NCI-H1092 treated with DMSO at 0.1 percent for 48 hours (cell line): ENCODE data around the gene PDE9A.

ENCODE experiments used
- DNase-seq: peaks from one replicate; lab custom pipeline; 2025; lab: John Stamatoyannopoulos, UW

Gene PDE9A

GRCh38 chr21:42757826-42758655 lies 104.6 kb downstream of the PDE9A start:
- DNase-seq: no peak

GRCh38 chr21:42758721-42759593 lies 105.5 kb downstream of the PDE9A start:
- DNase-seq: no peak

- DNase-seq: no peak
These were observed 106.1 kb downstream of the PDE9A start for GRCh38 chr21:42759594-42759927.

GRCh38 chr21:42760361-42760950 lies 107.0 kb downstream of the PDE9A start:
- DNase-seq: no peak

- DNase-seq: peak; percentile 26
These were observed 107.7 kb downstream of the PDE9A start for GRCh38 chr21:42760951-42761751.

GRCh38 chr21:42761776-42762335 lies 108.4 kb downstream of the PDE9A start:
- DNase-seq: no peak

- no peak for DNase-seq
These were observed 110.4 kb downstream of the PDE9A start for GRCh38 chr21:42763581-42764442.

GRCh38 chr21:42764443-42764760 lies 111.0 kb downstream of the PDE9A start:
- DNase-seq: no peak

GRCh38 chr21:42764883-42765282 lies 111.5 kb downstream of the PDE9A start:
- DNase-seq: no peak

- DNase-seq: no peak
These were observed 112.2 kb downstream of the PDE9A start for GRCh38 chr21:42765656-42766055.

- DNase-seq: no peak
These were observed 113.5 kb downstream of the PDE9A start for GRCh38 chr21:42766739-42767560.

- DNase-seq: no peak
These were observed 114.1 kb downstream of the PDE9A start for GRCh38 chr21:42767561-42767835.

- DNase-seq: no peak
These were observed 115.1 kb downstream of the PDE9A start for GRCh38 chr21:42768324-42769121.

- no peak for DNase-seq
These were observed 115.9 kb downstream of the PDE9A start for GRCh38 chr21:42769183-42769819.

- DNase-seq: no peak
These were observed 116.6 kb downstream of the PDE9A start for GRCh38 chr21:42769820-42770716.

- DNase-seq: no peak
These were observed 117.5 kb downstream of the PDE9A start for GRCh38 chr21:42770717-42771502.

- DNase-seq: no peak
These were observed 118.0 kb downstream of the PDE9A start for GRCh38 chr21:42771503-42771805.
